ENCODE measurements around the gene HIBADH.

Gene HIBADH

GRCh38 chr7:27555670-27556069 lies 107.0 kb downstream of the HIBADH start:
- Histone ChIP-seq H3K4me1 (ENCODE audit: control insufficient read depth, insufficient read depth, low read length) (peaks cover 5% of the 10 kb centered on the region), H3K9me3 (ENCODE audit: control insufficient read depth, insufficient read depth, low read length) (no peaks in the 10 kb centered on the region), H3K4me3 (ENCODE audit: low read depth, low read length) (no peak overlapping the region), H3K27me3 (ENCODE audit: control insufficient read depth, insufficient read depth, low read length) (no peaks in the 10 kb centered on the region), H3K36me3 (ENCODE audit: control insufficient read depth, insufficient read depth, low read length) (no peaks in the 10 kb centered on the region), H3K9ac (ENCODE audit: low read depth, low read length) (no peak overlapping the region)

GRCh38 chr7:27554826-27555225 lies 107.9 kb downstream of the HIBADH start:
- no peak overlapping the region for H3K4me3 ChIP-seq (ENCODE audit: low read depth, low read length)
- no peak overlapping the region for H3K9ac ChIP-seq (ENCODE audit: low read depth, low read length)
- no peaks in the 10 kb centered on the region for H3K36me3 ChIP-seq (ENCODE audit: control insufficient read depth, insufficient read depth, low read length)
- H3K9me3 ChIP-seq (ENCODE audit: control insufficient read depth, insufficient read depth, low read length) = no peaks in the 10 kb centered on the region
- H3K27me3 ChIP-seq (ENCODE audit: control insufficient read depth, insufficient read depth, low read length) = no peaks in the 10 kb centered on the region
- peaks cover 5% of the 10 kb centered on the region for H3K4me1 ChIP-seq (ENCODE audit: control insufficient read depth, insufficient read depth, low read length)

- H3K36me3 ChIP-seq (ENCODE audit: control insufficient read depth, insufficient read depth, low read length) = no peaks in the 10 kb centered on the region
- H3K9ac ChIP-seq (ENCODE audit: low read depth, low read length) = no peak overlapping the region
- H3K4me1 ChIP-seq (ENCODE audit: control insufficient read depth, insufficient read depth, low read length) = peaks cover 13% of the 10 kb centered on the region
- no peaks in the 10 kb centered on the region for H3K27me3 ChIP-seq (ENCODE audit: control insufficient read depth, insufficient read depth, low read length)
- H3K9me3 ChIP-seq (ENCODE audit: control insufficient read depth, insufficient read depth, low read length) = no peaks in the 10 kb centered on the region
- no peak overlapping the region for H3K4me3 ChIP-seq (ENCODE audit: low read depth, low read length)
Observed at GRCh38 chr7:27553273-27553672, 109.4 kb downstream of the HIBADH start.

GRCh38 chr7:27551803-27552400 lies 110.8 kb downstream of the HIBADH start:
- H3K4me1 ChIP-seq (ENCODE audit: control insufficient read depth, insufficient read depth, low read length) = peaks cover 18% of the 10 kb centered on the region
- no peak overlapping the region for H3K4me3 ChIP-seq (ENCODE audit: low read depth, low read length)
- H3K27me3 ChIP-seq (ENCODE audit: control insufficient read depth, insufficient read depth, low read length) = no peaks in the 10 kb centered on the region

GRCh38 chr7:27549606-27550005 lies 113.1 kb downstream of the HIBADH start:
- Histone ChIP-seq H3K36me3 (ENCODE audit: control insufficient read depth, insufficient read depth, low read length) (no peaks in the 10 kb centered on the region), H3K9ac (ENCODE audit: low read depth, low read length) (no peak overlapping the region), H3K27me3 (ENCODE audit: control insufficient read depth, insufficient read depth, low read length) (no peaks in the 10 kb centered on the region), H3K4me1 (ENCODE audit: control insufficient read depth, insufficient read depth, low read length) (peaks cover 18% of the 10 kb centered on the region), H3K9me3 (ENCODE audit: control insufficient read depth, insufficient read depth, low read length) (no peaks in the 10 kb centered on the region), H3K4me3 (ENCODE audit: low read depth, low read length) (no peak overlapping the region)

More at GRCh38 chr7:27551803-27552400, 110.8 kb downstream of the HIBADH start:
- no peak overlapping the region for H3K9ac ChIP-seq (ENCODE audit: low read depth, low read length)
- no peaks in the 10 kb centered on the region for H3K9me3 ChIP-seq (ENCODE audit: control insufficient read depth, insufficient read depth, low read length)
- no peaks in the 10 kb centered on the region for H3K36me3 ChIP-seq (ENCODE audit: control insufficient read depth, insufficient read depth, low read length)

- H3K4me1 ChIP-seq (ENCODE audit: control insufficient read depth, insufficient read depth, low read length) = peaks cover 18% of the 10 kb centered on the region
- H3K27me3 ChIP-seq (ENCODE audit: control insufficient read depth, insufficient read depth, low read length) = no peaks in the 10 kb centered on the region
- no peaks in the 10 kb centered on the region for H3K9me3 ChIP-seq (ENCODE audit: control insufficient read depth, insufficient read depth, low read length)
- no peak overlapping the region for H3K9ac ChIP-seq (ENCODE audit: low read depth, low read length)
- no peaks in the 10 kb centered on the region for H3K36me3 ChIP-seq (ENCODE audit: control insufficient read depth, insufficient read depth, low read length)
- no peak overlapping the region for H3K4me3 ChIP-seq (ENCODE audit: low read depth, low read length)
Observed at GRCh38 chr7:27548304-27548703, 114.4 kb downstream of the HIBADH start.

- H3K4me3 ChIP-seq (ENCODE audit: low read depth, low read length) = no peak overlapping the region
Observed at GRCh38 chr7:27547401-27547800, 115.3 kb downstream of the HIBADH start.

GRCh38 chr7:27546610-27547009 lies 116.1 kb downstream of the HIBADH start:
- no peaks in the 10 kb centered on the region for H3K27me3 ChIP-seq (ENCODE audit: control insufficient read depth, insufficient read depth, low read length)
- no peak overlapping the region for H3K9ac ChIP-seq (ENCODE audit: low read depth, low read length)
- no peaks in the 10 kb centered on the region for H3K36me3 ChIP-seq (ENCODE audit: control insufficient read depth, insufficient read depth, low read length)
- H3K4me3 ChIP-seq (ENCODE audit: low read depth, low read length) = no peak overlapping the region
- no peaks in the 10 kb centered on the region for H3K9me3 ChIP-seq (ENCODE audit: control insufficient read depth, insufficient read depth, low read length)
- H3K4me1 ChIP-seq (ENCODE audit: control insufficient read depth, insufficient read depth, low read length) = peaks cover 18% of the 10 kb centered on the region

More at GRCh38 chr7:27547401-27547800, 115.3 kb downstream of the HIBADH start:
- Histone ChIP-seq H3K9ac (ENCODE audit: low read depth, low read length) (no peak overlapping the region), H3K27me3 (ENCODE audit: control insufficient read depth, insufficient read depth, low read length) (no peaks in the 10 kb centered on the region), H3K4me1 (ENCODE audit: control insufficient read depth, insufficient read depth, low read length) (peaks cover 18% of the 10 kb centered on the region), H3K9me3 (ENCODE audit: control insufficient read depth, insufficient read depth, low read length) (no peaks in the 10 kb centered on the region), H3K36me3 (ENCODE audit: control insufficient read depth, insufficient read depth, low read length) (no peaks in the 10 kb centered on the region)

- Histone ChIP-seq H3K36me3 (ENCODE audit: control insufficient read depth, insufficient read depth, low read length) (no peaks in the 10 kb centered on the region), H3K9ac (ENCODE audit: low read depth, low read length) (no peak overlapping the region), H3K9me3 (ENCODE audit: control insufficient read depth, insufficient read depth, low read length) (no peaks in the 10 kb centered on the region), H3K4me3 (ENCODE audit: low read depth, low read length) (no peak overlapping the region), H3K4me1 (ENCODE audit: control insufficient read depth, insufficient read depth, low read length) (no peaks in the 10 kb centered on the region), H3K27me3 (ENCODE audit: control insufficient read depth, insufficient read depth, low read length) (no peaks in the 10 kb centered on the region)
Observed at GRCh38 chr7:27535795-27536194, 126.9 kb downstream of the HIBADH start.

- no peaks in the 10 kb centered on the region for H3K36me3 ChIP-seq (ENCODE audit: control insufficient read depth, insufficient read depth, low read length)
- H3K9ac ChIP-seq (ENCODE audit: low read depth, low read length) = no peak overlapping the region
- no peak overlapping the region for H3K4me3 ChIP-seq (ENCODE audit: low read depth, low read length)
- no peaks in the 10 kb centered on the region for H3K4me1 ChIP-seq (ENCODE audit: control insufficient read depth, insufficient read depth, low read length)
- H3K9me3 ChIP-seq (ENCODE audit: control insufficient read depth, insufficient read depth, low read length) = no peaks in the 10 kb centered on the region
- H3K27me3 ChIP-seq (ENCODE audit: control insufficient read depth, insufficient read depth, low read length) = no peaks in the 10 kb centered on the region
Observed at GRCh38 chr7:27533652-27534081, 129.0 kb downstream of the HIBADH start.

GRCh38 chr7:27532314-27532713 lies 130.4 kb downstream of the HIBADH start:
- H3K9me3 ChIP-seq (ENCODE audit: control insufficient read depth, insufficient read depth, low read length) = no peaks in the 10 kb centered on the region
- no peak overlapping the region for H3K4me3 ChIP-seq (ENCODE audit: low read depth, low read length)
- H3K4me1 ChIP-seq (ENCODE audit: control insufficient read depth, insufficient read depth, low read length) = peaks cover 1% of the 10 kb centered on the region
- no peaks in the 10 kb centered on the region for H3K27me3 ChIP-seq (ENCODE audit: control insufficient read depth, insufficient read depth, low read length)
- H3K36me3 ChIP-seq (ENCODE audit: control insufficient read depth, insufficient read depth, low read length) = no peaks in the 10 kb centered on the region
- H3K9ac ChIP-seq (ENCODE audit: low read depth, low read length) = no peak overlapping the region

- no peaks in the 10 kb centered on the region for H3K9me3 ChIP-seq (ENCODE audit: control insufficient read depth, insufficient read depth, low read length)
- H3K9ac ChIP-seq (ENCODE audit: low read depth, low read length) = no peak overlapping the region
- H3K4me1 ChIP-seq (ENCODE audit: control insufficient read depth, insufficient read depth, low read length) = peaks cover 6% of the 10 kb centered on the region
- H3K4me3 ChIP-seq (ENCODE audit: low read depth, low read length) = no peak overlapping the region
- H3K27me3 ChIP-seq (ENCODE audit: control insufficient read depth, insufficient read depth, low read length) = no peaks in the 10 kb centered on the region
- no peaks in the 10 kb centered on the region for H3K36me3 ChIP-seq (ENCODE audit: control insufficient read depth, insufficient read depth, low read length)
Observed at GRCh38 chr7:27527348-27527714, 135.4 kb downstream of the HIBADH start.

All from iPS-15b (cell line).